AG09319 (cell line): ENCODE results near the gene UVRAG.
A peak's percentile ranks its signal among the peaks of the same experiment; 100 is the strongest.

Source experiments
- DNase-seq: peaks from one replicate; pipeline ENCODE4 v3.0.0-alpha.2; 2010; ENCODE audit warnings: low read depth; ENCODE audit errors: extremely low read depth
- TF ChIP-seq, protein P1 (sequence below): IDR thresholded peaks from 2 replicates; pipeline ENCODE4 v1.5.1; 2011; ENCODE audit warnings: low read depth, mild to moderate bottlenecking, inconsistent platforms, low read length, moderate library complexity

UVRAG gene

DNA sequence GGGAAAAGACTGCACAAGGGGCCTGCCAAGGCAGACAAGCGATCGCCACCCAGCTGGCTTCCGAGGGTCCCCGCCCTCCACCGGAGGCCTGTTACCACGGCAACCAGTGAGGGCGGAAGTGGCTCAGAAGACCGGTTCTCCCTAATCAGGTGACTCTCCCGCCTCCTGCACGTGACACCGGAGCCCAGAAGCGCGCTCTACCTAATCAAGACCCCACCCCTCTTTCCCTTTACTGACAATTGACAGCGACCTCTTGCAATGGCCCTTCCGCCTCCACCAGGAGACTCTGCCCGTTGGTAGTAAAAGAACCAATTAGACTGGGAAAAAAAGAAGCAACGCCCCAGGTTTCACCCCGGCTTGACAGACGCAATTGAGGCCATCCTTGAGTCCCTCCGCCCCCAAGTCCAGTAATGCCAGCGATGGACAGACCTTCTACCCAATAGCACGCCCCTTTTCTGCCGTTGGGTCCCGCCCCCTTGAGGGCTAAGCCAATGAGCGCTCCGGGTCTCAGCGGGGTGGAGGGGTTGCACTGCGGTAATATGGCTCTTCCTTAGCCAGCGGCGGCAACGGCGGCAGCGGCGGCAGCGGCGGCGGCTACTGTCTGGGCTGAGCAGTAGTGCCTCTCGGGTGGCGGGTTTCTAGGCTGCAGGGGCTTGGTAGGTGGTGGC, at the start of gene UVRAG:
TSS of gene UVRAG (plus strand) at position 534 of the 668 bp plus-strand sequence. CDS start 198 bp downstream, outside the sequence.
- TF ChIP-seq, protein P1, sequence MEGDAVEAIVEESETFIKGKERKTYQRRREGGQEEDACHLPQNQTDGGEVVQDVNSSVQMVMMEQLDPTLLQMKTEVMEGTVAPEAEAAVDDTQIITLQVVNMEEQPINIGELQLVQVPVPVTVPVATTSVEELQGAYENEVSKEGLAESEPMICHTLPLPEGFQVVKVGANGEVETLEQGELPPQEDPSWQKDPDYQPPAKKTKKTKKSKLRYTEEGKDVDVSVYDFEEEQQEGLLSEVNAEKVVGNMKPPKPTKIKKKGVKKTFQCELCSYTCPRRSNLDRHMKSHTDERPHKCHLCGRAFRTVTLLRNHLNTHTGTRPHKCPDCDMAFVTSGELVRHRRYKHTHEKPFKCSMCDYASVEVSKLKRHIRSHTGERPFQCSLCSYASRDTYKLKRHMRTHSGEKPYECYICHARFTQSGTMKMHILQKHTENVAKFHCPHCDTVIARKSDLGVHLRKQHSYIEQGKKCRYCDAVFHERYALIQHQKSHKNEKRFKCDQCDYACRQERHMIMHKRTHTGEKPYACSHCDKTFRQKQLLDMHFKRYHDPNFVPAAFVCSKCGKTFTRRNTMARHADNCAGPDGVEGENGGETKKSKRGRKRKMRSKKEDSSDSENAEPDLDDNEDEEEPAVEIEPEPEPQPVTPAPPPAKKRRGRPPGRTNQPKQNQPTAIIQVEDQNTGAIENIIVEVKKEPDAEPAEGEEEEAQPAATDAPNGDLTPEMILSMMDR = no peak
- peak; percentile 99 for DNase-seq

DNA sequence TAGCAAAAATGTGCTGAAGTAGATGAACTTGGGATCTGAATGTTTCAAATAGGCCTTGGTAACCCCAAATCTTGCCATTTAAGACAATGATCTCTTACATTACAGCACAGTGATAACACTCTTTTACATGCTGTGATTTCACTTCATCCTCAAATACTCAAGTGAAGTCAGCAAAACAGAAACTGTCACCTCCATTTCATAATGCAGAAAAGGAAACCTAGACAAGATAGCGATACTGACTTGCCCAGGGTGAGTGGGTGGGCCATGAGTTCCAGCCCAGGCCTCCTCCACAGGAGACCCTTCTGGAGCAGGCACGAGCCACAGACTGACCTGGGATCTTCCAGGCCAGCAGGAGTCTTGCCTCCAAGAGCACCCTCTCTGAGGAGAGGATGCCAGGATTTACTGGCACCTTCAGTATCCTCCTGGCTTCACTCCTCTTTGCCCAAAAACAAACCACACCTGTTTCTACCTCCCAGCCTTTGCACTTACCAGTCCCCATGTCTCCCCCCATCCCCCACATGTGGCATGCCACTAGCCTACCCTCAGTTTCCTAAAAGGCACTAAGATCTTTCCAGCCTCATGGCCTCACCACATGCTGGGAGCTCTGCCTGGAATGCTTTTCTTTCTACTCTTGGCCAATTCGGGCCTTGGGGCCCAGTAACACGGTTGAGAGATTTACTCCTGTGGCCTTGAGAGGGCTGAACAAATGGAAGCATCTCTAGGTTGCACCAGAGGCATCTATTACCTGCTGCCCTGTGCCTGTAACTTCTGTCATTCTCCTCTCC, 48.4 kb upstream of the UVRAG start:
- no peak for DNase-seq
- TF ChIP-seq, protein P1 = no peak

DNA sequence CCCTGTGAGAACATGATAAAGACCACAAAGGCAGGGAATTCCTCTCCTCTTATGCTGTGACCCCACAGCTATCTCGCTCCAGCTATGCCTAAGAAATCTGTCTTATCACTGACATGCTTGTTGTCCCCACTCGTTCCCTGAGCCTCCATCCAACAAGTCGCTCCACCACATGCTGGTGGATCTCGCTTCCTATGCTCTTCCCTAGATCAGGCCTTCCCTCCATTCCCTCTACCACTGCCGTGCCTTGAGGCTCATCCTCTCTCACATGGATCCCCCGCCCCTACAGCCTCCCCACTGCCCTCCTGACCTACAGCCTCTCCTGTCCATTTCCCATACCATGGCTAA, 47.8 kb upstream of the UVRAG start:
- DNase-seq = no peak
- TF ChIP-seq, protein P1 = no peak

DNA sequence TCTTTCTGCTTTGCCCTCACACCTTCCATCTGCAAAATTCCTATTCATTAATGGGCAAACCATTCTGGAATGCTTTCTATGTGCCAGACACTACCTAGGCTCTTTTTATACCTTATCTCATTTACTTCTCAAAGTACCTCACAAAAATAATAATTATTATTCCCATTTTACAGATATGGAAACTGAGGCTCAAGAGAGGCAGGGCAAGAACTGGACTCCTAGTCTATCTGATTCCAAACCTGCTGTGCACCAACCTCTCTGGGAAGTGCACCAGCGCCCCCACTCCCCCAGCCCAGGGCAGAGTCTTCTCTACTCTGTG, 47.3 kb upstream of the UVRAG start:
- TF ChIP-seq, protein P1 = no peak
- DNase-seq = no peak

DNA sequence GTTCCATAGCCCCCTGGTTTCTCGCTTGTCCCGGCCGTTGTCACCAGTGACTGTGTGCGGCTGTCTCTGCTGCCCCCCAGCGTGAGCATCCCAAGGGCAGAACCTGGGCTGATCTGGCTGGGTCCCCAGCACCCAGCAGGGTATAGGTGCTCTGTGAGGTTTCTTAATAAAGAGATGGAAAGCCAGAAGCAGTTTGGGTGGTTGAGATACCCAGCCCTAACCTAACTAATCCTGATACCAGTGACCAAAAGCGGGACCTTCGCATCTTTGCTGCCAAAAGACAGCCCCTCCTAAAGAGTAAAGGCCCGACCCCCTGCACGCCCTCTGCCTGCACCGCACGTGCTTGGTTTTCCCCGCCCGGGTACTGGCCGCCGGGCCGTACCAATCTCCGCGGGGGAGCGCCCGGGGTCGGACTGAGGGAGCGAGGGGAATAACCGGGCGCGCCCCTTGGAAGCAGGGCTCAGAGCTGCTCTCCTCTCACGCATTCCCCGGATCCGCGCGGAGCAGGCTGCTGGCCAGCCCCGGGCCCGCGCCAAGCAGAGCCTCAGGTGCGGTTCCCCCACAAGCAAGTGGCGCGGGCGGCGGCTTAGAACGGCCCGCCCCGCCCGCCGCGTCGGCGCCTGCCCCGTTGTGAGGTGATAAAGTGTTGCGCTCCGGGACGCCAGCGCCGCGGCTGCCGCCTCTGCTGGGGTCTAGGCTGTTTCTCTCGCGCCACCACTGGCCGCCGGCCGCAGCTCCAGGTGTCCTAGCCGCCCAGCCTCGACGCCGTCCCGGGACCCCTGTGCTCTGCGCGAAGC, 46.7 kb upstream of the UVRAG start, which contains the start of gene DGAT2:
TSS of gene DGAT2 (plus strand) at position 667 of the 797 bp plus-strand sequence. CDS start 214 bp downstream, outside the sequence.
- DNase-seq = no peak
- TF ChIP-seq, protein P1 = no peak; the same call in none of the 2 replicates

DNA sequence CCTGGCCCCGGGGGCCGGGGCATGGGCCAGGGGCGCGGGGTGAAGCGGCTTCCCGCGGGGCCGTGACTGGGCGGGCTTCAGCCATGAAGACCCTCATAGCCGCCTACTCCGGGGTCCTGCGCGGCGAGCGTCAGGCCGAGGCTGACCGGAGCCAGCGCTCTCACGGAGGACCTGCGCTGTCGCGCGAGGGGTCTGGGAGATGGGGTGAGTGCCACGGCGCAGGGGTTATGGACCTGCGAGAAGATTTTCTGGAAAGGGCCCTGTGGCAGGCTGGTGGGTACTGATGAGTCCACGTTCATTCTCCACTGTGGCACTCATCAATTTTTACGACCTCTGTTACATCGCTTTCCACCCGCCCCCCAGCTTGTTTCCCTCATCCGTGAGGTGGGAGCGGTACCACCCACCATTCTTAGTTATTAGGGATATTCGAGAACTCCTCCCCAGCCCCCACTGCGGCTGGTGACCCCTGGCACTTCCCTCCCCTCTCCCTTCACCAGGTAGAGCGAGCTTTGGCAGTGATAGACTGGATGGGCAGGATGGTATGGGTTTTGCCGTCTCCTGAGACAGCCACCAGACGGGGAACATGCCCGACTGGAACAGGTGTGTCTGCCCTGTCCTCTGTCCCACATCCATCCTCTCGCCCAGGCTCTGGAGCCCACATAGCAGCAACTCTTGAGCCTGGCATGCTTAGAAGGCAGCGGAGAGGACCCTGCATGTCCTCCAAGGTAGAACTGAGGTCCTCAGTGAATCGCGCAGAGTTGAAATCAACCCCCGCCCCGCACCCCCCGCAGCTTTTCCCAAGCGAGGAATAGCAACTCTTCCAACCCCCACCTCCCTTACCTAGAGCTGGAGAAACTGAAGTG, 45.9 kb upstream of the UVRAG start:
- TF ChIP-seq, protein P1 = no peak
- DNase-seq = no peak
